Stimulated activated CD8-positive, alpha-beta memory T cell treated with anti-CD3 and anti-CD28 coated beads, Interleukin-15, amount 100 ng/mL, for 4 hours (primary cell): Measurements from ENCODE around the gene SHD.
A peak's percentile ranks its signal among the peaks of the same experiment; 100 is the strongest.

Experiments
- DNase-seq, 2 donors: peaks; one replicate each; pipeline ENCODE4 v3.0.0-alpha.2; 2020; ENCODE audit warnings: low read depth in 2 of 2

SHD gene

DNA sequence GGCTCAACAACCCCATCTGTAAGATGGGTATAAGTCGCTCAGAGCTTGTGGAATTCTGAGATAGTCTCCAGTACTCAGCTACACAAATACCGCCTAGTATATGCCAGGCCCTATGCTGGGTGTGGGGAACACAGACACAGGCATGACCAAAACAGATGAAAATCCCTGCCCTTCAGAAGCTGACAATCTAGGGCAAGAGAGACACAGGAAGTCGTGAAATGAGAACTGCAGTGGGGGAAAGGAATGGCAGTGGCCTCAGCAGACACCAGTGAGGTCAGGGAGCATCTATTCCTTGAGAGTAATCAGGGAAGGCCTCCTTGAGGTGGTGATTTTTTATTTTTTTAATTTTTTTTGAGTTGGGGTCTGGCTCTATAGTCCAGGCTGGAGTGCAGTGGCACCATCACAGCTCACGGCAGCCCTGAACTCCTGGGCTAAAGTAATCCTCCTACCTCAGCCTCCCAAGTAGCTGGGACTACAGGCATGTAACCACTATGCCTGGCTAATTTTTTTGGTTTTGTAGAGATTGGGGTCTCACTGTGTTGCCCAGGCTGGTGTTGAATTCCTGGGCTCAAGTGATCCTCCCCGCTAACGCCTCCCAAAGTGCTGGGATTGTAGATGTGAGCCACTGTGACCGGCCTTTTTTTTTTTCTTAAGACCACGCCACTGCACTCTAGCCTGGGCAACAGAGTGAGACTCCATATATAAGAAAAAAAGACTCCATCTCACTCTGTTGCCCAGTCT, 19.9 kb downstream of the SHD start:
- no peak for DNase-seq

DNA sequence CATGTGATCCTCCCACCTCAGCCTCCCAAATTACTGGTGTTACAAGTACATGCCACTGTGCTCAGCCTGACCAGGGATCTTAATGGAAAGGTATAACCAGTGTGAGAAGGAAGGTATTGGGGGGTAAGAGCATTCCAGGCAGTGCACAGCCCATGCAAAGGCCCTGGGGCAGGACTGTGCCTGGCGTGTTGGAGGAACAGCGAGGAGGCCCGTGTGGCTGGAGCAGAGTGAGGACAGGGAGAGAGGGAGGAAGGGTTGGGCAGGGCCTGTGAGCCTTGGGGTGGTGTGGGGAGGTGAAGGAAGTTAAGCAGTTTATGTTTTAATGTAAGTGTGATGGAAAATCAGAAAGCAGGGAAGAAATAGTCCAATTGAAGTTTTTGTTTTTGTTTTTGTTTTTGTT, 21.5 kb downstream of the SHD start:
- no peak for DNase-seq

DNA sequence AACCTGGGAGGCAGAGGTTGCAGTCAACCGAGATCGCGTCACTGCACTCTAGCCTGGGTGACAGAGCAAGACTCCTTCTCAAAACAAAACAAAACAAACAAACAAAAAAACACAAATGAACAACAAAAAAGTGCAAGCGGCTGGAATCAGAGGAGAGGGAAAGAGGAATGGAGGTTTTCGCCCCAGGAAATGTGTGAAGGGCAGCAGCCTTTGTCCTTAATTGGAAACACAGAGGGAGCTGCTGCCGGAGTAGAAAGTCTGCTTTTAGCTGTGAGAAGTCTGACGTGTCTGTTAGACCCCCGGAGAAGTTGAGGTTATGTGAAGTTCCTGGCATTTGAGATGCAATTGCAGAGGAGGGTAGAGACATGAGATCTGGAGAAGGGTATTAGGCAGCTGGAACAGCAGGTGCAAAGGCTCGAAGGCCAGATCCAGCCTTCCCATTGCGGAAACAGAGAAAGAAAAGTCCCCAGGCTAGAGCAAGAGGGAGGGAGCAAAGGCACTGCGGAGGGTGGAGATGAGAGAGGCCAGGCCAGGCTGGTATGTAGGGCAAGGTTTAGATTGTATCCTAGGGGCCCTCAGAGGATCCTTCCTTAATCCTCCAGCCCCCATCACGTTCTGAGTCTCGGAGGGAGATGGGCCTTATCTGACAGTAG, 22.6 kb downstream of the SHD start:
- no peak for DNase-seq

DNA sequence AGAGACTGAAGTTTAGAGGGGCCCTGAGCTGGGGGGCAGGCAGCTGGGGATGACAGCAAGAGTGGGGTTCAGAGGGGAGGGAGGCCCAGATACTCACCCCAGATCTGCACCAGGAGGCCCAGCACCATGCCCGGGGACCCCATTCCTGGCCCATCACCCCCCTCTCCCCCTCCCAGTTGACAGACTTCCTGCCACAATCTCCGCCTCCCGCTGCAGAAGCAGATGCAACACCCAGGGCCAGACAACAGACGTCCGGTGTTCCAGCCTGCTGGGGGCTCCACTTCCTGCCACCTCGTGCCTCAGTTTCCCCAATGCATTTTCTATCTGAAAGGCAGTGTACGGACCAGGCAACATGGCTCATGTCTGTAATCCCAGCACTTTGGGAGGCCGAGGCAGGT, 23.2 kb downstream of the SHD start, which contains the start of gene TMIGD2:
TMIGD2 (minus strand) TSS at position 147 of the 398 bp plus-strand sequence; CDS start at position 143, 4 bp downstream.
- no peak for DNase-seq

DNA sequence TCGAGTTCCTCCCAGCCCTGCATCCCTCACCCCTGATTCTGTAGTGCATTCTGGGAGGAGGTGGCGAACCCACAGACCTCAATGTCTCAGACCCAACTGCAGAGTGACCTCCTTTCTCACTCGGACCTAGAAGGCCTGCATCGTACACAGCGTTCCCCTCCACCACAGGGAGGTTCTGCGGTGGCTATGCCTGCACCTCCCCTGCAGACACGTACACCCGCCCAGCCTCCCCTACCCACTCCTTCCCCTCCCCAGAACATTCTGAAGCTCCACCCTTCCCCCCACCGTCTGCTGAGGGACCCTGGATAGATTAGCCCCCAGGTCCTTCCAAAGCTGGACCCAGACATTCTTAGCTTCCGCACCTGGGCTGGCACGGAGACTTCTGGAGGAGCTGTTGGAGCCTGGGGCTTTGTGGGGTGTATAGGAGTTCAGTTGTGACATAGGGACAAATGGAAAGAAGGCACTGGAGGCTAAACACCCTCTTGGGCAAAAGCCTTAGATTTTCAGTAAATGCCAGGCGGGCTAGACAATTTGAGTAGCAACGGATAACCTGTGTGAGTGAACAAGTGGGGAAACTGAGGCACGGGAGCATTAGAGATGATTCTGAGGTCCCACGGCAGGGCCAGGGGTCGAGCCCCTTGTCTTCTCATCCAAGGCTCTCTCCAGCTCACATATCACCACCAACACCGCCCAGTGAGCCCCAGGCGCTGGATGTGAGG, 24.9 kb downstream of the SHD start:
- DNase-seq = peak in 1 of 2 donors; percentile 3

DNA sequence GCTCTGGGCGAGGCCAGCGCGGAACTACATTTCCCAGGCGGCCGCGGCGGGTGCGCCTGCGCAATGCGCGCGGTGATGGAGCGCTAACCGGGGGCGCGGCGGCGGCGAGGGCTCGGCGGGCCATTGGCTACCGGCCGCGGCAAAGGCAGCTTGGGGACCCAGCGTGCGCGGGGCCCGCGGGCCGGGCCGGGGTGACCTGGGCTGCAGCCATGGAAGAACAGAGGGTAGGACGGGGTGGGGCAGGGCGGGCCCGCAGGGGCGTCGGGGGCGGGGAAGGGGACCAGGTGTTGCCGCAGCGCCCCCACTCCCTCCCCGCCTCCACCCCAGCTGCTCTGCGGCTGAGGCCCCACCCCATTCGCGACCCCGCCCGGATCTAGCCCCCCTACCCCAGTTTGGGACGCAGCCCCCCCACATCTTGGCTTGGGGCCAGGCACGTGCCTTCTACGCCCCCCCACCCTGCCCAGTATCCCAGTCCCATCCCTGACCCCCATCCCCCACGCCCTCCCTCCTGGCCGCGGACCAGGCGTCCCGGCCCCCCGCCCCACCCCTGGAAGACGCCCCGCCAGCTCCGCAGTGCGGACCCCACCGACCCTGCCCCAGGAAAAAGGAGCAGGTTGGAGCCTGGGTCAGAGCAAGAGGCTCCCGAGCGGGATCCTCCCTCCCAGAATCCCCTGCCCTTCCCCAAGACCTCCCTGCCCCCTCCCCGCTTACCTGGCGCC, 25.6 kb downstream of the SHD start, which contains the start of gene FSD1:
FSD1 (plus strand) TSS at position 61 of the 719 bp plus-strand sequence; CDS start at position 210, 149 bp downstream.
- DNase-seq = peak; percentile 30 to 38

DNA sequence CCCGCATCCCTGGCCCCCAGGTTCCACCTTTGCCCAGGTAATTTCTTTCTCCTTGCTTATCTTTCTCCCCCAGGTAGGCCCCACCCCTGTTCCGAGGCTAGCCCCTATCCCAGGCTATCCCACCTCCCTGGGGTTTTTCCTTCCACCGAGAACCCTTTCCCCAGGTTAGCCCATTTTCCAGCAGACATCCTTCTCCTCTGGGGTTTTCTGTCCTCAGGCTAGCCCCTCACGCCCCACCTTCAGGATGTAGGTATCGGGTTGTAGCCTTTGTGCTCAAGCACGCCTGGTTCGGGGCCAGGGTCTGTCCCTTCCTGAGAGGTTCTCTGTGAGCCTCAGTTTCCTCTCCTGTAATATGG, 26.2 kb downstream of the SHD start:
- DNase-seq = no peak

DNA sequence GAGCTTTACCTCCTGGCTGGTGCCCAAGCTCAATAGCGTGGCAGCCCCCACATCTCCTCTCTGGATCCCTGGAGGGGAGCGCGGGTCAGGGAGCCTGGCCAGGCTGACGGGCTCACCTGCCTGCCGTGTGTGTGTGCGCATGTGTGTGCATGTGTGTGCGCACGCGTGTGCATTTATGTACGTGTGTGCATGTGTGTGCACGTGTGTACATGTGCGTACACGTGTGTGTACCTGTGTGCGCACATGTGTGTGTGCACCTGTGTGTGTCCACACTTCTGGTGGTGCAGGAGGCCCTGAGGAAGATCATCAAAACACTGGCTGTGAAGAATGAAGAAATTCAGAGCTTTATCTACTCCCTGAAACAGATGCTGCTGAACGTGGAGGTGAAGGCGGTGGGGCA, 26.6 kb downstream of the SHD start:
- no peak for DNase-seq

DNA sequence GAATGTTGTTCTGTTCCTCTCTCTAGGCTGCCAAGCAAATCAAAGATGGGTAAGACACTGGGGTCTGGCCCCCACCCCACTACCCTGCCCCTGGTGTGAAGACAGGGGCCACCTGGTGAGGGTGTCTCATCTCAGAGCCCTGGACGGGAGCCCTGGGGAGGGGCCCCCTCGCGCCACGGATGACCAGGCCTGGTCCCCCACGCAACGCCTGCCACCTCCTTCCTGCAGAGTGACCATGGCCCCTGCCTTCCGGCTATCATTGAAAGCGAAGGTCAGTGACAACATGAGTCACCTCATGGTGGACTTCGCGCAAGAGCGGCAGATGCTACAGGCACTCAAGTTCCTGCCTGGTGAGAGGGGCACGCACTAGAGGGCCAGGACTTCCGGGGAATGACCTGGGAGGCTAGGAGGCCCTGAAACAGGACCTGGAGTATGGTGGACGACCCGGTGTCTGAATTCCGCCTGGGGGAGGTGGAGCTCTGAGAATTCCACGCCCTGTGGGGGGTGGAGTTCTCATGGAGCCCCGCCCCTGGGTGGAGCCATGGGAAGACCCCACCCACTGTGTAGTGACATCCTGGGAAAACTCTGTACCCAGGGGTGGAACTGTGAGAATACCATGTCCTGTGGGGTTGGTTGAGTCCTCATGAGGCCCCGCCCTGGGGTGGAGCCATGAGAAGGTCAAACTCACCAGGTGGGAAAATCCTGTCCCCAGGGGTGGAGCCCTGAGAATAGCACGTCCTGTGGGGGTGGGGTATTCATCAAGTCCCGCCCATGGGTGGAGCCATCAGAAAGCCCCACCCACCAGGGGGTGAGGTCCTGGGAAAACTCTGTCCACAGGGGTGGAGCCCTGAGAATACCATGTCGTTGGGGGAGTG, 31.4 kb downstream of the SHD start:
- DNase-seq = no peak

DNA sequence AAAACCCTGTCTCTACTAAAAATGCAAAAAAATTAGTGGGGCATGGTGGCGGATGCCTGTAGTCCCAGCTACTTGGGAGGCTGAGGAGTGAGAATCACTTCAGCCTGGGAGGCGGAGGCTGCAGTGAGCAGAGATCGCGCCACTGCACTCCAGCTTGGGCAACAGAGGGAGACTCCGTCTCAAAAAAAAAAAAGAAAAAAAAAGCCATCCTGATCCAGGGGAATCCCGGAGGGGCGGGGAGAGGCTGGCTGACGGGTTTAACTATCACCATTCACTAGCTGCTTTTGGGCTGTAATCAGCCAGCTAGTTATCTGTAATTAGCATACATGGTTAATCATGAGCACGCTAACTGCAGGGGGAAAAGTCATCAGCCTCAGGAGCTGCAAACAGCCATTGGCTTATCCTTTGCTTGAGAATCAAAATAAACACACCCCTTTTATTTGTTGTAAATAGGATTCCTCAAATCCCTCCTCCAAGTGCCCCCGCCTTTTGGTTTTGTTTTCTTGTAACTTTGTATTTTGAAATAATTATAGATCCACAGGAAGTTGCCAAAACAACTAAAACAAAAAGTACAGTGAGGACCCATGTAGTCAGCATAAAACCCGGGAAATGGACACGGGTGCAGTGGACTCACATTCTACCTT, 34.9 kb downstream of the SHD start:
- no peak for DNase-seq

DNA sequence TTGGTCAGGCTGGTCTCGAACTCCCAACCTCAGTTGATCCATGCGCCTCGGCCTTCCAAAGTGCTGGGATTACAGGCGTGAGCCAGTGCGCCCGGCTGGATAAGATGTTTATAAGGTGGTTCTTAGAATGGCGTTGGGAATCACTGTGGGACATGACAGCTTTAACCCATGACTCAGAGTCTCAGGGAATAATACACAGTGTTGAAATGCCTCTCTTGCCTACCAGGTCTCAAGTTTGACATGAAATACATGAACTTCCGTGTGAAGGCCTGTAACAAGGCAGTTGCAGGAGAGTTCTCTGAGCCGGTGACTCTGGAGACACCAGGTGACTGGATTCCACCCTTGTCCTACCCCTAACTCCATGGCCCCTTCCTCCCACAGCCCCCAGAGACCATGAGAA, 37.9 kb downstream of the SHD start:
- no peak for DNase-seq

DNA sequence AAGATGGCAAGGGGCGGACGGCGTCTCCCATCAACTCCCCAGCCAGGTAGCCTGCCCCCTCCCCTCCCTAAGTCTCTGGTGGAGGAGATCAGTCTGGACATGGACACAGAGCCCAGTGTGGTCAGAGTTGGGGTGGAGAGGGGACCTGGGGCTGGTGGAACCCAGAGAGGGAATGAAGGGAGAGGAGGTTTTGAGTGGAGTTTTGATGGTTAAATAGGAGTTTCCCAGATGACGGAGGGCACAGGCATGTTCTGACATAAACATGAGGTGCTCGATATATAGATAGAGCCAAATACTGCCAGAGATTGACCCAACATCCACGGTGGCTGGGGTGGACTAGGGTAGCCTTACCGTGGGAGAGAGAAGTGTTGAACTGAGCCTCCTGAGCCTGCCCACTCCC, 39.4 kb downstream of the SHD start:
- no peak for DNase-seq

DNA sequence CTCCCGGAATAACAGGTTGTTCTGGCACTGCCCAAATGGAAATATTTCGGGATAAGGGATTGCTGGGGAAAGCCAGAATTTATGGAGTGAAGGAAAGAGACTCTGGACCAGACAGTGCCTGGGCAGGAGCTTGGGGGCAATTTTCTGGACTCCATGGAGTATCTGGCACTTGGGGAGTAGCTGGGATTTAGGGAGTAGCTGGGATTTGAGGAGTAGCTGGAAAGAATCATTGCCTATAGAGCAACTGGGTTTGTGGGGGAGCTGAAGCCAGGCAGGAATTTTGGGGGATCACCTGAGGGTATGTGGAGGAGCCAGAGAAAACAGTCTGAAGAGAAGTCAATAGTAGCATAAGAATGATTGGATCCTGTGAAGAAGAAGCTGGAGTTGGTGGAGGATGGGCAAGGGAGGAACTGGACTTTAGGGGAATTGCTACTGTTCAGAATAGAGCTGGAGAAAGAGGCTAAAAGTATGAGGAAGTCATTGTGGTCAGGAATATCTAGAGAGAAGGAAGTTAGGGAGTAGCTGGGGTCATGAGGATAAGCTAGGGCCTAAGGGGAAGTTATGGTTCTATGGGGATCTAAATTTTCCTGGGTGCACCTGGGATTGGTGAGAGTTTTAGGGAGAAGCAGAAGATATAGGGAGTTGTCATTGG, 40.1 kb downstream of the SHD start:
- DNase-seq = no peak

DNA sequence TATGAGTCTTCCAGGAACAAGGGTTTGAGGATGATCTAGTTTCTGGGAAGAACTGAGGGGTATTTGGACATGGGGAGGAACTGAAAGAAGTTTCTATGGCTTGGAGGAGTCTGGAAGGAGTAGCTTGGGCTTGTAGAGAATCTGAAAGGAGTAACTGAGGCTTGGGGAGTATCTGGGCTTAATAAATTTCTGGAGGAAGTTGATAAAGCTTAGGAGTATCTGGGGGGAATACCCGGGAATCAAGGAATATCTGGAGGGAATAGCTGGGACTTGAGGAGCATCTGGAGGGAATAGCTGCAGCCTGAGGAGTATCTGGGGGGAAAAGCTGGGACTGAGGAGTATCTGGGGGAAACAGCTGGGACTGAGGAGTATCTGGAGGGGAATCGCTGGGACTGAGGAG, 41.4 kb downstream of the SHD start:
- DNase-seq = no peak

DNA sequence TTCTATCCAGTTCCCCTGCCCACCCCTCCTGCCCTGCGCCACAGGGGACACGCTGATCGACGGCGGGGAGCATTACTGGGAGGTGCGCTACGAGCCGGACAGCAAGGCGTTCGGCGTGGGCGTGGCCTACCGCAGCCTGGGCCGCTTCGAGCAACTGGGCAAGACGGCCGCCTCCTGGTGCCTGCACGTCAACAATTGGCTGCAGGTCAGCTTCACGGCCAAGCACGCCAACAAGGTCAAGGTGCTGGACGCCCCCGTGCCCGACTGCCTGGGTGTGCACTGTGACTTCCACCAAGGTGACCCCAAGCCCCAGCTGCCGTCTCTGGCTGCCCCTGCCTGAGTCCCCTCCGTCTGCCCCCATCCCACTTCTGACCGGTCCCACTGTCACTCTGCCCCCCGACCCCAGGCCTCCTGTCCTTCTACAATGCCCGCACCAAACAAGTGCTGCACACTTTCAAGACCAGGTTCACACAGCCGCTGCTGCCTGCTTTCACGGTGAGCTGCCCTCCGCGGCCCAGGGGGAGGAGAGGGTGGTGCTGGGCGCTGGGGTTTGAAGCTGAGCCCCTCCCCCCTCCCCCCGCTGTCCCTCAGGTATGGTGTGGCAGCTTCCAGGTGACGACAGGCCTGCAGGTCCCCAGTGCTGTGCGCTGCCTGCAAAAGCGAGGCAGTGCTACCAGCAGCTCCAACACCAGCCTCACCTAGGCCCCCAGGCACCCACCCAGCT, 44.0 kb downstream of the SHD start:
- no peak for DNase-seq

DNA sequence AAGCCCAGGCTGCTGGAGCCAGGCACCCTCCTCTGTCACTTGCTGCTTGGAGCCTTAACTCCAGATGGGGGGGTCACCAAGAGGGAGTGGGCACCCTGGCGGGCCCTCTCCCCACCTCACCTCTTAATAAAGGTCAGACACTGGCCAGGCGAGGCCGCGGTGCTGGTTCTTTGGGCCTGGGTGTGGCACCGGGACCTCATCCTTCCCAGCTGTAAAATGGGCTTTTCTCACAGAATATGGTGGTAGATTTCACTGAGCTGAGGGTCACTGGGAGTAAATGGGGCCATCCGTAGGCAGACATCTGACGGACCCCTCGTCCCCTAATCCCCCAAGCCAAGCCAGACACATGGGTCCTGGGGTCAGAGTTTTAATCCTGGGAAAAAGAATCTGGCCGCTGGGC, 44.6 kb downstream of the SHD start:
- no peak for DNase-seq

DNA sequence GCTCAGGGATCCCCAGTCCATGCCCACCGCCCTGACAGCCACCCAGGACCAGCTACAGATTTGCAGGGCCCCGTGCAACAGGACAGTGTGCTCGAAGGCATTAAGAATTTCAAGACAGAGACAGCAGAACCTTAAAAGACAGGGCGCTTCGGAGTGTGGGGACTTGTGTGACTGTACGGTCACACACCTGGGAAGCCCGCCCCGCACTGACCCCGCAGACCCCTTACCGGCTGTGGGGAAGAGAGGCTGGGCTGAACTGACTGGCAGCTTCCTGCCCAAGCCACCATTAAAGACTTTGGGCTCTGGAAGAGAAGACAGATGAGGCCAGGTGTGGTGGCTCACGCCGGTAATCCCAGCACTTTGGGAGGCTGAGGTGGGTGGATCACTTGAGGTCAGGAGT, 45.2 kb downstream of the SHD start:
- no peak for DNase-seq

DNA sequence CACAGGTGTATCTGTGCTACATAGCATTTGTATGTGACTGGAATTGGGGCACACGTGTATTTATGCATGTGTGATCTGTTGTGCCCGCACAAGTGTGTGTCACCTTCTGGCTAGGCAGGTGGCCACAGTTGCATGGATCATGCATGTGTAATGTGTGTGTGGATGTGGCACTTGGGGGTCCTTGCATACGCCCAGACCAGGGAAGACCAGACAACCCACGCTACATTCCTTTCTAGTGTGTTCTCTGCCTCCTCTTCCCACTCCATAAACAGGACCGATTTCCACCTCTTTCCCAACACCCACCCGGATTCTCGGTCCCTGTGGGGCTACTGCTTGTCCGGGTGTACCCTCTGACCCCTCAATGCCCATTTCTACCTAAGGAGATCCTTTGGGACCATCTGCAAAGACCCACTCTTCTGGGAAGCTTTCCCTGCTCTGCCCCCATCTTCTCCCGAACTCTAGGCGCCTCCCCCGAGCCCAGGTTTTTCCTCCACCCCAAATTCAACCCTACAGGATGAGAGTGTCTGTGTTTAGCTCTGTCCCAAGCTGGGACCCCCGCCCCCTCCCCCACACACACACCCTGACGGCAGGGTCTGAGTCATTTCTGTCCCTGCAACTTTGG, 47.3 kb downstream of the SHD start:
- no peak for DNase-seq

DNA sequence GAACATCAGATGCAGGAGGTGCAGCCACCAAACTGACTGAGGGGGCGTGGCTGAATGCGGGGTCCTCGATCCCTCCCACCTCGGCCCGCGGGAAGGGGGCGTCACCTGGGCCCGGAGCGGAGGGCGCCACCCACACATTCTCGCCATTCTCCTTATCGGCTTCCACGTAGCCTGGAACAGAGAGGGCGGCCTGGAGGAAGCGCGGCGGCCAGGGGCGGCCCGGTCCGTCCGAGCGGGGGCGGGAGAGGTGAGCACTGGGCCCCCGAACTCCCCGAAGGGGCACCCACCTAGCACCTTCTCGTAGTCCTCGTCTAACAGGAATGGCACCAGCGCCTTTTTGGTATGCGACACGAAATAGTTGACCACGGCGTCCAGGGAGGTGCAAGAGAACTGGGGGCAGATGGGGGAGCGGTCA, 47.8 kb downstream of the SHD start:
- DNase-seq = no peak
